ENCODE data around the gene FNDC3B.

GRCh38 chr3:172062761-172063160 is 23.4 kb downstream of the FNDC3B start:
- TF ChIP-seq CTCF (IDR thresholded peaks at IDR 0.05) (no peak), EZH2 (IDR thresholded peaks at IDR 0.05) (no peak), EZH2phosphoT487 (IDR thresholded peaks at IDR 0.05) (no peak)

Measured in neural progenitor cell (in vitro differentiated cells).